ENCODE results near the gene ASMT.

ASMT gene

GRCh38 chrX:1581132-1581531 lies 33.7 kb upstream of the ASMT start:
- Histone ChIP-seq H3K9ac (ENCODE audit: low read length) (no peak overlapping the region), H3K27ac (ENCODE audit: low read depth, low read length) (no peak overlapping the region), H2BK5ac (ENCODE audit: low read length) (no peak overlapping the region), H2AK5ac (ENCODE audit: low read length) (no peak overlapping the region), H3K4me2 (ENCODE audit: low read length) (no peak overlapping the region), H4K5ac (ENCODE audit: low read length) (no peak overlapping the region), H3K4me3 (ENCODE audit: low read length) (no peak overlapping the region), H3K56ac (ENCODE audit: low read length) (no peak overlapping the region), H2BK120ac (ENCODE audit: low read depth, low read length) (no peak overlapping the region), H2BK15ac (replicated peaks; ENCODE audit: low read depth) (no peak overlapping the region), H4K8ac (ENCODE audit: low read depth, low read length) (no peak overlapping the region), H3K79me1 (ENCODE audit: low read length) (no peaks in the 10 kb centered on the region), H3K4ac (ENCODE audit: low read depth, low read length) (no peak overlapping the region), H3K79me2 (ENCODE audit: control insufficient read depth, insufficient read depth, low read length) (no peaks in the 10 kb centered on the region), H3K23ac (ENCODE audit: low read length) (no peak overlapping the region), H3K4me1 (ENCODE audit: control insufficient read depth, low read depth, low read length) (no peaks in the 10 kb centered on the region), H3K18ac (ENCODE audit: low read length) (no peak overlapping the region), H3K36me3 (ENCODE audit: control insufficient read depth, insufficient read depth, low read length) (no peaks in the 10 kb centered on the region), H3K27me3 (ENCODE audit: insufficient read depth, low read length, poor library complexity) (no peaks in the 10 kb centered on the region)
- DNase-seq = peak; percentile 63
- WGBS (ENCODE audit: extremely low coverage, insufficient coverage, low lambda C conversion rate) = no CpG with 5 or more reads among the region's 4 CpGs

- Histone ChIP-seq H3K27me3 (ENCODE audit: insufficient read depth, low read length, poor library complexity) (no peaks in the 10 kb centered on the region), H3K18ac (ENCODE audit: low read length) (no peak overlapping the region), H3K36me3 (ENCODE audit: control insufficient read depth, insufficient read depth, low read length) (no peaks in the 10 kb centered on the region), H3K23ac (ENCODE audit: low read length) (no peak overlapping the region), H3K56ac (ENCODE audit: low read length) (no peak overlapping the region), H3K79me1 (ENCODE audit: low read length) (no peaks in the 10 kb centered on the region), H3K79me2 (ENCODE audit: control insufficient read depth, insufficient read depth, low read length) (no peaks in the 10 kb centered on the region), H2BK120ac (ENCODE audit: low read depth, low read length) (no peak overlapping the region), H4K5ac (ENCODE audit: low read length) (no peak overlapping the region), H3K27ac (ENCODE audit: low read depth, low read length) (no peak overlapping the region), H3K4me2 (ENCODE audit: low read length) (no peak overlapping the region), H3K9ac (ENCODE audit: low read length) (no peak overlapping the region), H3K4me3 (ENCODE audit: low read length) (no peak overlapping the region), H2BK15ac (replicated peaks; ENCODE audit: low read depth) (no peak overlapping the region), H3K4me1 (ENCODE audit: control insufficient read depth, low read depth, low read length) (no peaks in the 10 kb centered on the region), H2AK5ac (ENCODE audit: low read length) (no peak overlapping the region), H4K8ac (ENCODE audit: low read depth, low read length) (no peak overlapping the region), H2BK5ac (ENCODE audit: low read length) (no peak overlapping the region), H3K4ac (ENCODE audit: low read depth, low read length) (no peak overlapping the region)
- DNase-seq = no peak
- WGBS (ENCODE audit: extremely low coverage, insufficient coverage, low lambda C conversion rate) = no CpG with 5 or more reads among the region's 27 CpGs
Observed at GRCh38 chrX:1582686-1583437, 32.0 kb upstream of the ASMT start.

DNA sequence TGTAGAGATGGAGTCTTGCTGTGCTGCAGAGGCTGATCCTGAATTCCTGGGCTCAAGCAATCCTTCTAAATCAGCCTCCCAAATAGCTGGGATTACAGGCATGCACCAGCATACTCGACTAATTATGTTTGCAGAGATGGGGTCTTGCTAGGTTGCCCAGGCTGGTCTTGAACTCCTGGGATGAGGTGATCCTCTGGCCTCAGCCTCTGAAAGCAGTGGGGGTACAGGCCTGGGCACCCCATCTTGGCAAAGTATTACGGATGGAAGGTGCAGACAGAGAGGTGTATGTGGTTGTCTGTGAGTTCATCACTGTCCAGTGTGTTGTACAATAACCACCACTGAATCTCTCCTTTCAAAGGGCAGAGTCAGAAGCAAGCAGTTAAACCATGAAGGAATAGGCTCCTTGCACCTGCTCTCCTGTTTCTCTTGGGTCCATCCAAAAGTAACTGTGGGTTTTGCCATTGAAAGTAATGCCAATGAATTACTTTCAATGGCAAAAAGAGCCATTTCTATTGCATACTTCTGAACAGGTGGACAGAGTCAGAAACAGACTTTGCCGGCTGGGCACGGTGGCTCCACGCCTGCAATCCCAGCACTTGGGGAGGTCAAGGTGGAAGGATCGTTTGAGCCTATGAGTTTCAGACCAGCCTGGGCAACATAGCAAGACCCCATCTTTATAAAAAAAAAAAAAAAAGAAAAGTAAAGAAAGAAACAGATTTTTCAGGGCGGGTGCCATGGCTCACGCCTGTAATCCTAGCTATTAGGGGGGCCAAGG lies 30.4 kb upstream of the ASMT start:
- H3K4me2 ChIP-seq (ENCODE audit: low read length) = no peak overlapping the region
- H3K79me1 ChIP-seq (ENCODE audit: low read length) = no peaks in the 10 kb centered on the region
- no peaks in the 10 kb centered on the region for H3K27me3 ChIP-seq (ENCODE audit: insufficient read depth, low read length, poor library complexity)
- H3K36me3 ChIP-seq (ENCODE audit: control insufficient read depth, insufficient read depth, low read length) = no peaks in the 10 kb centered on the region
- H3K9ac ChIP-seq (ENCODE audit: low read length) = no peak overlapping the region
- no peak overlapping the region for H2BK120ac ChIP-seq (ENCODE audit: low read depth, low read length)
- no peak overlapping the region for H2BK15ac ChIP-seq (replicated peaks; ENCODE audit: low read depth)
- no CpG with 5 or more reads among the region's 8 CpGs for WGBS (ENCODE audit: extremely low coverage, insufficient coverage, low lambda C conversion rate)
- H3K18ac ChIP-seq (ENCODE audit: low read length) = no peak overlapping the region
- no peak overlapping the region for H4K5ac ChIP-seq (ENCODE audit: low read length)
- no peak overlapping the region for H3K4me3 ChIP-seq (ENCODE audit: low read length)
- H4K8ac ChIP-seq (ENCODE audit: low read depth, low read length) = no peak overlapping the region
- H3K4me1 ChIP-seq (ENCODE audit: control insufficient read depth, low read depth, low read length) = no peaks in the 10 kb centered on the region
- no peak overlapping the region for H3K27ac ChIP-seq (ENCODE audit: low read depth, low read length)
- no peak for DNase-seq
- H3K56ac ChIP-seq (ENCODE audit: low read length) = no peak overlapping the region
- no peak overlapping the region for H2BK5ac ChIP-seq (ENCODE audit: low read length)
- H3K79me2 ChIP-seq (ENCODE audit: control insufficient read depth, insufficient read depth, low read length) = no peaks in the 10 kb centered on the region
- no peak overlapping the region for H3K4ac ChIP-seq (ENCODE audit: low read depth, low read length)
- no peak overlapping the region for H2AK5ac ChIP-seq (ENCODE audit: low read length)
- no peak overlapping the region for H3K23ac ChIP-seq (ENCODE audit: low read length)

DNA sequence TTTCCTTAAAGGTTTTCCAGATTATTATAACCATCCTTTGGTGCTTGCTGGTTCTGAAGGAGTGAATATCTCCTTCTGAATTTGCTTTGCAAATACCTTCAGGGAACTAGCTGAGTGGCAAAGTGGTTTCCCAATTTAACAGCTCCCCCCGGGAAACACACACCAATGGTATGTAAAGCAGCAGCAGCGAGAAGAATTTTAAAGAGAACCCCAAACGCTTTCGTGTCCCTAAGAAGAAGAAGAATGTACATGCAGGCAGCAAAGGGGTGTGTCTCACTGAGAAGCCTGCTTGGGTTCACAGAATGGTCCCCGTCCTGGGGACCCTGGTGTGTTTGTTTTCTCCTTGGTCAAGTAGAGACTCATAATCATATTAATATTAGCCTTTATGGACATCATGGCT lies 27.7 kb upstream of the ASMT start:
- H3K27me3 ChIP-seq (ENCODE audit: insufficient read depth, low read length, poor library complexity) = no peaks in the 10 kb centered on the region
- H3K36me3 ChIP-seq (ENCODE audit: control insufficient read depth, insufficient read depth, low read length) = no peaks in the 10 kb centered on the region
- H3K4me1 ChIP-seq (ENCODE audit: control insufficient read depth, low read depth, low read length) = no peaks in the 10 kb centered on the region
- H3K56ac ChIP-seq (ENCODE audit: low read length) = no peak overlapping the region
- no peak overlapping the region for H3K4ac ChIP-seq (ENCODE audit: low read depth, low read length)
- no peak overlapping the region for H2BK5ac ChIP-seq (ENCODE audit: low read length)
- no peak overlapping the region for H2AK5ac ChIP-seq (ENCODE audit: low read length)
- H3K18ac ChIP-seq (ENCODE audit: low read length) = no peak overlapping the region
- no CpG with 5 or more reads among the region's 5 CpGs for WGBS (ENCODE audit: extremely low coverage, insufficient coverage, low lambda C conversion rate)
- H4K8ac ChIP-seq (ENCODE audit: low read depth, low read length) = no peak overlapping the region
- no peak for DNase-seq
- H3K4me2 ChIP-seq (ENCODE audit: low read length) = no peak overlapping the region
- H3K23ac ChIP-seq (ENCODE audit: low read length) = no peak overlapping the region
- no peaks in the 10 kb centered on the region for H3K79me1 ChIP-seq (ENCODE audit: low read length)
- no peak overlapping the region for H4K5ac ChIP-seq (ENCODE audit: low read length)
- no peak overlapping the region for H2BK15ac ChIP-seq (replicated peaks; ENCODE audit: low read depth)
- peaks cover 5% of the 10 kb centered on the region for H3K79me2 ChIP-seq (ENCODE audit: control insufficient read depth, insufficient read depth, low read length)
- H2BK120ac ChIP-seq (ENCODE audit: low read depth, low read length) = no peak overlapping the region
- no peak overlapping the region for H3K9ac ChIP-seq (ENCODE audit: low read length)
- H3K4me3 ChIP-seq (ENCODE audit: low read length) = no peak overlapping the region
- H3K27ac ChIP-seq (ENCODE audit: low read depth, low read length) = peak overlapping the region; percentile 19

GRCh38 chrX:1589356-1590130 lies 25.3 kb upstream of the ASMT start:
- Histone ChIP-seq H3K4me1 (ENCODE audit: control insufficient read depth, low read depth, low read length) (no peaks in the 10 kb centered on the region), H3K4ac (ENCODE audit: low read depth, low read length) (no peak overlapping the region), H3K79me1 (ENCODE audit: low read length) (peaks cover 8% of the 10 kb centered on the region), H2BK5ac (ENCODE audit: low read length) (no peak overlapping the region), H3K56ac (ENCODE audit: low read length) (no peak overlapping the region), H3K27me3 (ENCODE audit: insufficient read depth, low read length, poor library complexity) (no peaks in the 10 kb centered on the region), H4K8ac (ENCODE audit: low read depth, low read length) (no peak overlapping the region), H3K36me3 (ENCODE audit: control insufficient read depth, insufficient read depth, low read length) (peaks cover 3% of the 10 kb centered on the region), H2BK120ac (ENCODE audit: low read depth, low read length) (no peak overlapping the region), H4K5ac (ENCODE audit: low read length) (no peak overlapping the region), H3K79me2 (ENCODE audit: control insufficient read depth, insufficient read depth, low read length) (peaks cover 27% of the 10 kb centered on the region), H2AK5ac (ENCODE audit: low read length) (no peak overlapping the region), H3K27ac (ENCODE audit: low read depth, low read length) (no peak overlapping the region), H3K4me2 (ENCODE audit: low read length) (no peak overlapping the region), H3K18ac (ENCODE audit: low read length) (no peak overlapping the region), H2BK15ac (replicated peaks; ENCODE audit: low read depth) (no peak overlapping the region), H3K23ac (ENCODE audit: low read length) (no peak overlapping the region), H3K9ac (ENCODE audit: low read length) (no peak overlapping the region), H3K4me3 (ENCODE audit: low read length) (no peak overlapping the region)
- no CpG with 5 or more reads among the region's 12 CpGs for WGBS (ENCODE audit: extremely low coverage, insufficient coverage, low lambda C conversion rate)
- peak; percentile 22 for DNase-seq

All from mesendoderm (in vitro differentiated cells).